ENCODE results near the gene C10orf67. TPM values are rescaled to one million over a fixed set of nuclear protein-coding genes. Genes with fewer than 3 reads are reported as not detected.
"Not testable (repeated sequence)": the region's sequence is repeated elsewhere in the genome, so short reads cannot be mapped to it uniquely, and the experiment has no call there.

Gene C10orf67
- total RNA-seq, 3 donors from 2014 or later: 0.29 TPM; not detected in 2

- no peak for DNase-seq (ENCODE audit: low spot score in 2 of 2)
- no peaks in the 10 kb centered on the region for H3K27me3 ChIP-seq
- H3K27ac ChIP-seq: no peak overlapping the region
- no peaks in the 10 kb centered on the region for H3K9me3 ChIP-seq
- TF ChIP-seq POLR2AphosphoS5 (IDR thresholded peaks at IDR 0.05) (no peak), POLR2A (IDR thresholded peaks at IDR 0.05) (no peak), CTCF (IDR thresholded peaks at IDR 0.05) (no peak)
- H3K4me1 ChIP-seq: no peaks in the 10 kb centered on the region
- no peaks in the 10 kb centered on the region for H3K36me3 ChIP-seq
- intact Hi-C loops (cut with DNase I; ENCODE audit: low total_unique reads): no loop called here
- H3K4me3 ChIP-seq: no peak overlapping the region
These were observed 86.1 kb downstream of the C10orf67 start for GRCh38 chr10:23258516-23258915.

DNA sequence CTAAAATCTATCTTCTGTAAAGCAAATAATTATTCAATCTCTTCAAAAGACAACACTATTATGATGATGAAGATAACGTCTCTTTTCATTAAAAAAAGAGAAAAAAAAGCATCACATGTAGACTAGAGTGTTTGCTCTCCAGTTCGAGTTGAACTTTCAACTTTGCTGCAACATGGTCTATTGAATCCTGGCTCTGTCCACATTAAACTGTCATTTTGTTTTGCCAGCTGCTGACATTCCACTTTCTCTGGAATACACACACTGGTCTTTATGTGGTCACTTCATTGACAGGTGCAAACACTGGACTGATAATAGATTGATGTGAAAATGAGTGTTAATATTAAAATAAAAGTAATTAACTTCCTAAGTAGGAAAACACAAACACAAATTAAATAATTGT is 90.8 kb downstream of the C10orf67 start:
- no peak for DNase-seq (ENCODE audit: low spot score in 2 of 2)
- H3K27ac ChIP-seq: no peak overlapping the region
- no peaks in the 10 kb centered on the region for H3K27me3 ChIP-seq
- TF ChIP-seq POLR2AphosphoS5 (IDR thresholded peaks at IDR 0.05) (no peak), POLR2A (IDR thresholded peaks at IDR 0.05) (no peak), CTCF (IDR thresholded peaks at IDR 0.05) (no peak)
- no peaks in the 10 kb centered on the region for H3K36me3 ChIP-seq
- no peak overlapping the region for H3K4me3 ChIP-seq
- H3K9me3 ChIP-seq: no peaks in the 10 kb centered on the region
- intact Hi-C loops (cut with DNase I; ENCODE audit: low total_unique reads): no loop called here
- H3K4me1 ChIP-seq: no peaks in the 10 kb centered on the region

GRCh38 chr10:23252859-23253258 is 91.7 kb downstream of the C10orf67 start:
- H3K36me3 ChIP-seq; H3K9me3 ChIP-seq; H3K27ac ChIP-seq; H3K4me3 ChIP-seq; H3K27me3 ChIP-seq; H3K4me1 ChIP-seq; DNase-seq (ENCODE audit: low spot score in 2 of 2); intact Hi-C loops (cut with DNase I; ENCODE audit: low total_unique reads): not testable (repeated sequence)

- H3K9me3 ChIP-seq: peaks cover 0 to 16% of the 10 kb centered on the region in 2 donors
- H3K36me3 ChIP-seq; H3K27ac ChIP-seq; H3K4me3 ChIP-seq; DNase-seq (ENCODE audit: low spot score in 2 of 2); H3K27me3 ChIP-seq; H3K4me1 ChIP-seq; intact Hi-C loops (cut with DNase I; ENCODE audit: low total_unique reads): not testable (repeated sequence)
These were observed 102.8 kb downstream of the C10orf67 start for GRCh38 chr10:23241779-23242178.

DNA sequence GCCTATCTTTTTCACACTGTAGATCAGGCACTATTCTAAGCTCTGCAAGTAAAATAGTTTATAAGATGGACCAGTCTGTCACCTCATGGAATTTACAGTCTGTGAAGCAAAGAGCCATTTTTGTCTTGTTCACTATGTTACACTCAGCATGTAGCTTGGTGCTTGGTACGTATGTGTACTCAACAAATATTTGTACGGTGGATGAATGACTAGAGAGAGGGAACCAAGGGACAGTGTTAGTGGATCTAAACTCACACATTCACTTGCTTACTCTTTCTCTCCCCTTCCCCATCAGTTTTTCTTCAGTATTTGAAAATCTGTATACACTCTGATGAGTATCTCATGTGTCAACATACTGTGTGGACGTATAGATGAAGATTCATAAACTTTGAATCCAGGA is 106.6 kb downstream of the C10orf67 start:
- Histone ChIP-seq H3K4me3 (no peak overlapping the region), H3K27ac (no peak overlapping the region), H3K9me3 (peaks cover 0 to 11% of the 10 kb centered on the region in 2 donors), H3K36me3 (no peaks in the 10 kb centered on the region), H3K27me3 (no peaks in the 10 kb centered on the region), H3K4me1 (no peaks in the 10 kb centered on the region)
- TF ChIP-seq POLR2AphosphoS5 (IDR thresholded peaks at IDR 0.05) (no peak), CTCF (IDR thresholded peaks at IDR 0.05) (no peak), POLR2A (IDR thresholded peaks at IDR 0.05) (no peak)
- intact Hi-C loops (cut with DNase I; ENCODE audit: low total_unique reads): no loop called here
- no peak for DNase-seq (ENCODE audit: low spot score in 2 of 2)

DNA sequence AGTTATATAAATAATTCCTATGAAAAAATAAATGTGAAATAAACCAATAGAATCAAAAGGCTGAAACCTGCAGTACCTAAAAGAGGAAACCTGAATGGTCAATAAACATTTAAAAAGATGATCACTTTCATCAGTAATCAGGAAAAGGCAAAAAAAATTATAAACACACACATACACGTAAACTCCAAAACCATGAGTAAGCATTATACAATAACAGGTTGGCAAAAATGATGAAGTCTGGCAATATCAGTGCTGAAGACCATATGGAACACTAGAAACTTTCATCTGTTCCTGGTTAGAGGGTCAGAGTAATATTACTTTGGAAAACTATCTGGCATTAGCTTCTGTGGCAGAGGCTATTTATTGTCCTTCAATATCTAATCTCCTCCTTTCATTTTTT is 114.0 kb downstream of the C10orf67 start:
- TF ChIP-seq CTCF (IDR thresholded peaks at IDR 0.05) (no peak), POLR2AphosphoS5 (IDR thresholded peaks at IDR 0.05) (no peak), POLR2A (IDR thresholded peaks at IDR 0.05) (no peak)
- intact Hi-C loops (cut with DNase I; ENCODE audit: low total_unique reads): no loop called here

More for the DNA sequence above, 114.0 kb downstream of the C10orf67 start:
- Histone ChIP-seq H3K4me3 (no peak overlapping the region), H3K4me1 (no peaks in the 10 kb centered on the region), H3K36me3 (no peaks in the 10 kb centered on the region), H3K9me3 (no peaks in the 10 kb centered on the region), H3K27ac (no peak overlapping the region), H3K27me3 (no peaks in the 10 kb centered on the region)
- DNase-seq (ENCODE audit: low spot score in 2 of 2): no peak
